Suprapubic skin (tissue), 4 donors: ENCODE data around the gene EIPR1.

Experiments
- CTCF ChIP-seq, 2 donors: fragments of 200-600 bp in 1 of 2; fragments of 450-650 bp in 1 of 2; sonication (generic) in 1 of 2; IDR thresholded peaks; one replicate each; pipeline ENCODE4 v1.5.1; 2016 to 2019; ENCODE audit warnings: antibody characterized with exemption in 2 of 2, mild to moderate bottlenecking in 1 of 2, moderate library complexity in 1 of 2
- EP300 ChIP-seq: sonication (generic); formaldehyde crosslinking; IDR thresholded peaks from one replicate; pipeline ENCODE4 v1.6.1; 2017; ENCODE audit warnings: antibody characterized with exemption
- POLR2A ChIP-seq, 2 donors: fragments of 450-650 bp; IDR thresholded peaks; one replicate each; pipeline ENCODE4 v1.6.1; 2017; ENCODE audit warnings: antibody characterized with exemption in 2 of 2, mild to moderate bottlenecking in 2 of 2, moderate library complexity in 2 of 2
- POLR2AphosphoS5 ChIP-seq, 3 donors: sonication (generic); formaldehyde crosslinking; IDR thresholded peaks; one replicate each; pipeline ENCODE4 v1.6.1; 2017; ENCODE audit warnings: antibody characterized with exemption in 3 of 3

- TF ChIP-seq POLR2A (IDR thresholded peaks at IDR 0.05) (no peak), POLR2AphosphoS5 (IDR thresholded peaks at IDR 0.05) (no peak), CTCF (IDR thresholded peaks at IDR 0.05) (no peak), EP300 (no peak)
These were observed 9.3 kb downstream of the EIPR1 start for GRCh38 chr2:3368261-3368722.
